OCI-LY3 (cell line): ENCODE data around the gene C11orf24.

Experiments used
- EZH2phosphoT487 ChIP-seq: fragments of 200-600 bp; shearing (Covaris generic); IDR thresholded peaks from 2 replicates; pipeline ENCODE4 v1.6.1; 2018; ENCODE audit warnings: antibody characterized with exemption, mixed run types, low read depth
- TF ChIP-seq, protein P1 (sequence below): fragments of 200-600, 300-600 bp; sonication (generic); IDR thresholded peaks from 2 replicates; pipeline ENCODE4 v1.5.1; 2014; ENCODE audit warnings: antibody characterized with exemption, low read length, low read depth

DNA sequence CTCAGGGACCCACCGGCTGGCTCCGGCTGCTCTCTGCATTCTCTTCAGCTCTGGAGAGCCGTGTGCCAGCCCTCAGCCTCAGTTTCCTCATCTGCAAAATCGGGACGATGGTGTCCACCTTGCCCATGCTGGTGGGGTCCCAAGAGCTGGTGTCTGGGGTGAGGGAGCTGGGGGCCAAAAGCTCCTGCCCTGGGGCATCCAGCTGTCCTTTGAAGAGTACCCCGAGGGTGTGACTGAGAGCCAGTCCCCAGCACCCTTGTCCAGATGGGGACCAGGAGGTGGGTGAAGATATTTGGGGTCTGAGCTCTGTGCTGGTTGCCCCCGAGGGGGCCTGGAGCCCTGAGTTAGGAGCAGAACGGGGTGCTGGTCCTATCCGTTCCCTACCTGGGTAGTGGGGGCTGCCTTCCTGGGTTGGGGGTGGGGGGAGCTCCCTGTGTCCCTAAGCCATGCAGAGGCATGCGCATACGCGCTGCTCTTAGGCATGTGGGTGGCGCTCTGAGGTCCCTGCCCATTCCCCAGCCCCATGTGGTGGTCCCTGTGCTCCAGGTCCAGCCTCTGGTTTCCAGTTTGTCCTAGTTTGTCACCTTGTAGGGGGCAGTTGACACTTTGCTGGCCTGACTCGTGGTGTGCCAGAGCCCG lies 45.5 kb upstream of the C11orf24 start:
- TF ChIP-seq, protein P1, sequence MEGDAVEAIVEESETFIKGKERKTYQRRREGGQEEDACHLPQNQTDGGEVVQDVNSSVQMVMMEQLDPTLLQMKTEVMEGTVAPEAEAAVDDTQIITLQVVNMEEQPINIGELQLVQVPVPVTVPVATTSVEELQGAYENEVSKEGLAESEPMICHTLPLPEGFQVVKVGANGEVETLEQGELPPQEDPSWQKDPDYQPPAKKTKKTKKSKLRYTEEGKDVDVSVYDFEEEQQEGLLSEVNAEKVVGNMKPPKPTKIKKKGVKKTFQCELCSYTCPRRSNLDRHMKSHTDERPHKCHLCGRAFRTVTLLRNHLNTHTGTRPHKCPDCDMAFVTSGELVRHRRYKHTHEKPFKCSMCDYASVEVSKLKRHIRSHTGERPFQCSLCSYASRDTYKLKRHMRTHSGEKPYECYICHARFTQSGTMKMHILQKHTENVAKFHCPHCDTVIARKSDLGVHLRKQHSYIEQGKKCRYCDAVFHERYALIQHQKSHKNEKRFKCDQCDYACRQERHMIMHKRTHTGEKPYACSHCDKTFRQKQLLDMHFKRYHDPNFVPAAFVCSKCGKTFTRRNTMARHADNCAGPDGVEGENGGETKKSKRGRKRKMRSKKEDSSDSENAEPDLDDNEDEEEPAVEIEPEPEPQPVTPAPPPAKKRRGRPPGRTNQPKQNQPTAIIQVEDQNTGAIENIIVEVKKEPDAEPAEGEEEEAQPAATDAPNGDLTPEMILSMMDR = no peak
- no peak for TF ChIP-seq EZH2phosphoT487
